CD4-positive, alpha-beta T cell treated with Interleukin-15 for 1 hour (primary cell): ENCODE data around the gene RAD54L.
"Not testable (repeated sequence)": the region's sequence is repeated elsewhere in the genome, so short reads cannot be mapped to it uniquely, and the experiment has no call there.

ENCODE experiments used
- DNase-seq: peaks from one replicate; pipeline ENCODE4 v3.0.0-alpha.2; 2020

RAD54L gene

GRCh38 chr1:46242918-46243317, 4.6 kb upstream of the RAD54L start:
- DNase-seq: no peak

- not testable (repeated sequence) for DNase-seq
Observed at GRCh38 chr1:46243831-46244230, 3.7 kb upstream of the RAD54L start.

DNA sequence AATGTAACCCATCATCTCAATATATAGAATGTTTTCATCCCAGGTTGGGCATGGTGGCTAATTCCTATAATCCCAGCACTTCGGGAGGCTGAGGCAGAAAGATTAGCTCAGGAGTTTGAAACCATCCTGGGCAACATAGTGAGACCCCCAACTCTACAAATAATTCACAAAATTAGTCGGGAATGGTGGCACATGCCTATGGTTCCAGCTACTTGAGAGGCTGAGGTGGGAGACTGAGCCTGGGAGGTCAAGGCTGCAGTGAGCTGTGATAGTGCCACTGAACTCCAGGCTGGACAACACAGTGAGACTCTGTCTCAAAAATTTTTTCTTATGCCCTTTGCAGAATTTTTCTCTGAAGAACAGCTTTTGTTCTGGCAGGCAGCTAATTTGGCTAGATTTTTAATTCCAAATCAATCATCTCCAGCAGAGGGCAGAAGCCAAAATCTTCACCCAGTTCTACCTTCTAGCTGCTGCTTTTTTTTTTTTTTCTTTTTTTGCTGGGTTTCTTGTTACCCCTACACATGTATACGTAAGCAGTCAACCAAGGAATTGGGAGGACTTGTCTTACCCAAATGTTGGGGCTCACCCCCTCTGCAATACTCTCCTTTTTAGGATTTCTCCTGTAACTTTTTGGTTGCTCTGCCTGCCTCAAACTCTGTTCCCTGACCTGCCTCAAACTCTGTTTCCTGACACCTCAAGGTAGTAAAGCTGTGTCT, 2.7 kb upstream of the RAD54L start:
- no peak for DNase-seq

DNA sequence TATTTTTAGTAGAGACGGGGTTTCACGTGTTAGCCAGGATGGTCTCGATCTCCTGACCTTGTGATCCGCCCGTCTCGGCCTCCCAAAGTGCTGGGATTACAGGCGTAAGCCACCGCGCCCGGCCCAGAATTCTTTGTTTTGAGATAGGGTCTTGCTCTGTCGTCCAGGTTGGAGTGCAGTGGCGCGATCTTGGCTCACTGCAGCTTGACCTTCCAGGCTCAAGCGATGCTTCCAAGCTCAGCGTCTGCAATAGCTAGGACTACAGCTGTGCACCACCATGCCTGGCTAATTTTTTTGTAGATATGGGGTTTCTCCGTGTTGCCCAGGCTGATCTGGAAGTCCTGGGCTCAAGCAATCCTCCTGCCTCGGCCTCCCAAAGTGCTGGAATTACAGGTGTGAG, 1.4 kb upstream of the RAD54L start:
- not testable (repeated sequence) for DNase-seq

DNA sequence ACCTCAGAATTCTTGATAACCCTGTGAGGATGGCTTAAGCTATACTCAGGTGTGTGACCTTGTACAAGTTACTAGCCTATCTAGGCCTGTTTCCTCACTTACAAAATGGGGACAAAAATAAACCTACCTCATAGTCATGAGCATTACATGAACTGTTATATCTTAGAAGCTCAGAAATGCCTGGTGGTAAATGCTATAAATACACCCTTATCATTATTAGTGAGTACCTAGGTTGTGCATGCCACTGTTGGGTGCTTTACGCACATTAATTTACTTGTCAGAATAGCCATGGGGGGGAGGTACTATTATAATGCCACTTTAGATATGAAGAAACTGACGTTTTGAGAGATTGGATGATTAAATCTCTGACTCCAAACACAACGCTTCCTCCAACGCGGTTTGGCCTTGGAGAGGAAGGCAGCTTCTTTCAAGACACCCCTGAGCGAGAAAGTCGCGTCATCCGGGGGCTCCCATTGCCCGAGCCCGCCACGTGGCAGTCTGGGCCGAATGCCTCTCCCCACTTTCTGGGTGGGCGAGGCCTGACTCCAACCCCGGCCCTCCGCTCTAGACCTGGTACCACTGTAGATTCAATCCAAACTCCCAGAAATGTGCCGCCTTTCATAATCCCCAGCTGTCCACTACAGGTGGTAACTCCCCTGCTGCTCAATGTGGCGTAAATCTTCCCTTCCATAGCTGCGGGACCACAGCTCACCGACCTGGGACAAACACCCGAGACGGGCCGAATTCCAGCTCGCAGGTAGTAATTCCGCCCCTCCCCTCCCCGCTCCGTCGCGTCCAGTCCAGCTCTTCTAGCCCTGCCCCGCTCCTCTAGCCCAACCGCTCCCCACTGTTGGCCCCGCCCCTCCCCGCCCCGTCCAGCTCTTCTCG, 771 bp upstream of the RAD54L start:
- peak; percentile 39 for DNase-seq

DNA sequence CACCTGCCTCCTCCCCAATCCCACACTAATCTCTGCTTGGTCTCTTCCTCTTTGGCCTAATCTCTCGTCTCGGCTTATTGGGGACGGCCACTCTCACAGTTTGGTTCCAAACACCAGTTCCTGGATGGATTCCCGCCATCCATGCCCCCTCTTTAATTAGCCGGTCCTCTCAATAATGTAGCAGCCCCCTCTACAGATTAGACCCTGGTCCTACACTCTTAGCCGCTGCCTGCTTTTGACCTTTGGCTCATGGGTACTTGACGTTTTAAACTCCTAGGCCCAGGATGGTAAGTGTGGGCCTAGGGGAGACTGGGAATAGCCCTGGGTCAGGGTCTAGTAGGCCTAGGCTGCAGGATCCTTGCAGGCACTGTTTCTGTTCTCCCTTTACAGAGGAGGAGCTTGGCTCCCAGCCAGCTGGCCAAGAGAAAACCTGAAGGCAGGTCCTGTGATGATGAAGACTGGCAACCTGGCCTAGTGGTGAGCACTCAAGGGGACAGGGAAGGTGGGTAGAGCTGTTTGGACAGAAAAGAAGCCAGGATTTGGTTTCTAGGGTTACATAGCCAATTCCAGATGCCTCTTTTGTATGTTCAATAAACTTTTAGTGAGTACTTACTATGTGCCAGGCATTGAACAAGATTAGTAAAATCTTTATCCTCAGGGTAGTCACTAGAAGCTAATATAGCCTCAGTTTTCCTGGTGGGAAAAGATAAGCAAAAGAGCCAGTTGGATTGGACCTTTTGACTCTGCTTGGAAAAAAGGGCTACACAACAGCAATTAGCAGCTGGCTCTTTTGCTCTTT, 758 bp downstream of the RAD54L start:
- no peak for DNase-seq

- DNase-seq: no peak
Observed at GRCh38 chr1:46254668-46255067, 7.1 kb downstream of the RAD54L start.

- no peak for DNase-seq
Observed at GRCh38 chr1:46256523-46256922, 9.0 kb downstream of the RAD54L start.

- no peak for DNase-seq
Observed at GRCh38 chr1:46262508-46262907, 14.9 kb downstream of the RAD54L start.

- DNase-seq: no peak
Observed at GRCh38 chr1:46263146-46263545, 15.6 kb downstream of the RAD54L start.

DNA sequence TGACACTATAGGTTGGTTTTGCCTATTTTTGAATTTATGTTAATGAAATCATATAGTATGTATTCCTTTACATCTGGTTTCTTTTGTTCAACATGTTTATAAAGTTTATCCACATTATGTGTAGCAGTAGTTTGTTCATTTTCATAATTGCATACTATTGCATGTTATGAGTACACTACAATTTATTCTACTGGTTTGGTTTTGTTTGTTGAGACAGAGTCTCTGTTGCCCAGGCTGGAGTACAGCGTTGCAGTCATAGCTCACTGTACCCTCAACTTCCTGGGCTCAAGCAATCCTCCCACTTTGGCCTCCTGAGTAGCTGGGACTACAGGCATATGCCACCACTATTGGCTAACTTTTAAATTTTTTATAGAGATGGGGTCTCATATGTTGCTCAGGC, 21.0 kb downstream of the RAD54L start:
- no peak for DNase-seq

GRCh38 chr1:46274225-46275029, 26.9 kb downstream of the RAD54L start:
- DNase-seq: no peak

DNA sequence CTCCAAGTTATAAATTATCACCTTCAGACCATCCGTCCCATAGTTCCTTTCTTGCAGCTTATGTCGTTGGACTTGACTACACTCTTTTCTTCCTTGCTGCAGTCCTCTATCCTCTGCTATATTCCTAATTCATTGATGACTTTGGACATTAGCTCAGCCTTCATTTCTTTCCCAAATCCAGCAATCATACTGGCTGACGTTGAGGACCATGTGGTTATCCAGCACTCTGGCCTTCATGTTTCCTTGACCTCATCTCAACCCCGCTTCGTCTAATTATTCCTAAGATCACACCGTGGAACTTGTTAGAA, 27.4 kb downstream of the RAD54L start:
- DNase-seq: no peak

GRCh38 chr1:46277658-46278373, 30.3 kb downstream of the RAD54L start:
- no peak for DNase-seq

DNA sequence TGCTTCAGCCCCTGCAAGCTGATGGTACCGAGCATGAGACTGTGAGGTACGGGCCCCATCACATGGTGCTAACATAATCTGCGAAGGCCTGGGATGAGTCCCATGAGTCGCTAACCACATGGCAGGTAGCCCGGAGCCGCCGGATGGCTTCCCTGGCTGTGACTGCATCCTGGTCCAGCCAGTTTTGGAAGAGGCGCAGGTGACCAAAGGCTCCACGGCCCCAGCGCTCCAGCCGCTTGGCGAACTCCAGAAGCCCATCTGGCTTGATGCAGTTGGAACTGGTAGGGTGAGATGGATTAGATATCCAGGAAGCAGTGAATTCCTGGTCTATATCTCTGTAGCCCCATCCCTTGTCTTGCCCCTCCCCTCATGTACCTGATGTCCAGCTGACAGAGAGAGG, 31.2 kb downstream of the RAD54L start:
- DNase-seq: no peak

DNA sequence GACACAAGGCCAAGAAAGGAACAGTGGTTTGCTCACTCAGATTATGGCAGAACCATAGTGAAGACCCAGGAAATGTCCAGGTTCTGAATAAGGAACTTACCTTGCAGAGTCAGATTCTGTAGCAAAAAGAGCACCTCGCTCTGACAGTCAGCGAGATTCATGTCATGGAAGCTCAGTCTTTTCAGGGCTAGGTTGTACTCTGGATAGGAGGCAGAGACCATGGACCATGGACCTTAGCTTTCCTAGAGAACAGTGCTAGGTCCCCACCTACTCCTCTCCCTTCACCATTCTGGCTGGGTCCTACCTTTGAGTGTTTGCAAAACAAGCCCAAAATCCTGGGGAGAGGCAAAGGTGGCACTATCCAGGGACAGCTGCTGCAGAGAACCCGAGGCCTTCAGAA, 32.5 kb downstream of the RAD54L start:
- no peak for DNase-seq

GRCh38 chr1:46281021-46281420, 33.5 kb downstream of the RAD54L start:
- no peak for DNase-seq

- DNase-seq: no peak
Observed at GRCh38 chr1:46284058-46284457, 36.5 kb downstream of the RAD54L start.

DNA sequence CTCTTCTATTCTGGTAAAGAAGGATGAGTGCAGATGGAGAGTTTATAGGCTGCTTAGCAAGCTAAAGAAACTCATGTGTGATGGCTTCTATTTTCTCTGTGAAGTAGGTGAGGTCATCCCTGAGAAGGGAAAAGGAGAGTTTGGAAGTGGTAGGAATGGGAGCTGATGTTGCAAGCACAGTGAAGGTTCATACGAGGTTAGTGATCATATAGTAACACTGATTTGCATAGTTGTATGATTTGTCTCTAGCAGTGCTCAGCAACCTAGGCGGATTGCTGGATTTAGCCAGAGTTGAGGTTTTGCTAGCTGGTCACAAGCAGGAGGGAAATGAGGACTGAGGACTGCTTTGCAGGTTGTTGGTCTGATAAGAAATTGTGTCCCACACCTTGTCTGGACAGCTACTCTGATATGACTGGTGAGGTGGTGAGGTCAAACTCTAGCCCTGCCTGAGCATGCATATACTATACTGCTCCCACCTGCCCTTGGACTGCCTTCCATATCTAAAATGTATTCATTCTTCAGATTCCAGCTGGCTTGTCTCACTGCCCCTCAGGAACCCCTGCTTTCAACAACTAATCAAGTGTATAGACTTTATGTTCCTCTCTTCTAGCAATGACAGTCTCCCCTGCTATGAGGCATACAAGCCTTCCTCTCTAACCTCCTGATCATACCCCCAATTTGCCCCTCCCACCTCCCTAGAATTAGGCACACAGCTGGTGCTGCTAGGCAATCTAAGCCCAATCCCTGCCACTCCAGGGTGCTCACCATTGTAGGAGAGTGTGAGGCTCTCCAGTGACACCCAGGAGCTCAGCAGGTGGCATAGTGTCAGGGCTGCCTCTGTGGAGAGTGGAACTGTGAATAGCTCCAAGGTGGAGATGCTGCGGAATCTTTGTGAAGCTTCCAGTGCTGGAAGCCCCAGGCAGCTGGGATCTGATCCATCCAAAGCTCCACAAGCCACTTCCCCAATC, 37.3 kb downstream of the RAD54L start:
- DNase-seq: no peak

- DNase-seq: no peak
Observed at GRCh38 chr1:46285730-46286477, 38.3 kb downstream of the RAD54L start.
